NB4 (cell line): Measurements from ENCODE around the gene SMU1.

Experiments
- DNase-seq: peaks from one replicate; pipeline ENCODE4 v3.0.0; 2010; ENCODE audit warnings: low read depth
- H3K4me3 ChIP-seq: one replicate; pipeline ENCODE4 v1.5.1; 2011; ENCODE audit warnings: mild to moderate bottlenecking, low read depth, low read length, moderate library complexity
- CTCF ChIP-seq: IDR thresholded peaks from one replicate; pipeline ENCODE4 v1.5.1; 2012; ENCODE audit warnings: low read depth, low read length
- MAX ChIP-seq: IDR thresholded peaks from 2 replicates; pipeline ENCODE4 v1.6.1; 2011; ENCODE audit warnings: low read depth, low read length
- MYC ChIP-seq: IDR thresholded peaks from 2 replicates; pipeline ENCODE4 v1.6.1; 2011; ENCODE audit warnings: low read depth, low read length
- POLR2A ChIP-seq: IDR thresholded peaks from 2 replicates; pipeline ENCODE4 v1.6.1; 2011; ENCODE audit warnings: mild to moderate bottlenecking; ENCODE audit not compliant: insufficient read length; ENCODE audit errors: extremely low read depth

SMU1 gene

GRCh38 chr9:33042473-33042872 is 34.0 kb downstream of the SMU1 start:
- no peak for DNase-seq

GRCh38 chr9:33041432-33042188 is 34.9 kb downstream of the SMU1 start:
- peak; percentile 78 for DNase-seq
- no peak for TF ChIP-seq MAX
- TF ChIP-seq CTCF: no peak
- TF ChIP-seq POLR2A: no peak
- no peak for TF ChIP-seq MYC

More at GRCh38 chr9:33042473-33042872, 34.0 kb downstream of the SMU1 start:
- H3K4me3 ChIP-seq: no peak overlapping the region
- TF ChIP-seq MYC (no peak), POLR2A (no peak), MAX (no peak), CTCF (no peak)

GRCh38 chr9:33040792-33041431 is 35.6 kb downstream of the SMU1 start:
- TF ChIP-seq CTCF: no peak
- no peak for TF ChIP-seq MAX
- no peak for TF ChIP-seq POLR2A
- no peak for TF ChIP-seq MYC
- H3K4me3 ChIP-seq: no peak overlapping the region
- no peak for DNase-seq

More at GRCh38 chr9:33041432-33042188, 34.9 kb downstream of the SMU1 start:
- no peak overlapping the region for H3K4me3 ChIP-seq

- no peak for DNase-seq
- TF ChIP-seq MAX: no peak
- TF ChIP-seq POLR2A: no peak
- no peak for TF ChIP-seq MYC
- TF ChIP-seq CTCF: no peak
- H3K4me3 ChIP-seq: peak overlapping the region; percentile 38
These were observed 43.6 kb downstream of the SMU1 start for GRCh38 chr9:33032865-33033264.

GRCh38 chr9:33032292-33032691 is 44.2 kb downstream of the SMU1 start:
- no peak for TF ChIP-seq CTCF
- TF ChIP-seq POLR2A: no peak
- no peak for TF ChIP-seq MAX
- no peak for TF ChIP-seq MYC
- peak overlapping the region; percentile 38 for H3K4me3 ChIP-seq
- DNase-seq: no peak
